HL-60 (cell line): Measurements from ENCODE around the gene SBF1.

Experiments used
- DNase-seq, 2 experiments: peaks; one replicate each; pipeline ENCODE4 v3.0.0-alpha.2; 2010 to 2020; ENCODE audit warnings: low read depth in 1 of 2, low spot score in 1 of 2
- H3K27ac ChIP-seq: fragments of 250-450 bp; sonication (Bioruptor Pico); replicated peaks from 2 replicates; pipeline ENCODE4 v1.5.1; 2020; ENCODE audit warnings: mild to moderate bottlenecking, moderate library complexity
- H3K27me3 ChIP-seq: fragments of 250-450 bp; sonication (Bioruptor Pico); 2 replicates; pipeline ENCODE4 v1.5.1; 2021; ENCODE audit warnings: mild to moderate bottlenecking, moderate library complexity; ENCODE audit not compliant: insufficient read depth, poor library complexity, severe bottlenecking
- H3K4me3 ChIP-seq: replicated peaks from 2 replicates; pipeline ENCODE4 v1.5.1; 2011; ENCODE audit warnings: mild to moderate bottlenecking, control low read depth, low read length; ENCODE audit not compliant: insufficient read depth
- GABPA ChIP-seq: IDR thresholded peaks from 2 replicates; pipeline ENCODE4 v1.6.1; 2012; ENCODE audit warnings: low read depth
- POLR2AphosphoS5 ChIP-seq: IDR thresholded peaks from 2 replicates; pipeline ENCODE4 v1.6.1; 2012; ENCODE audit warnings: low read depth
- SPI1 ChIP-seq: IDR thresholded peaks from 2 replicates; pipeline ENCODE4 v1.6.1; 2012; ENCODE audit warnings: low read depth, mild to moderate bottlenecking, borderline replicate concordance
- TF ChIP-seq, protein P1 (sequence below): IDR thresholded peaks from one replicate; pipeline ENCODE4 v1.5.1; 2011; ENCODE audit warnings: low read length, control low read depth, inconsistent platforms; ENCODE audit not compliant: insufficient read depth
- TF ChIP-seq, protein P2 (sequence below): IDR thresholded peaks from 2 replicates; pipeline ENCODE4 v1.6.1; 2012; ENCODE audit warnings: low read depth; ENCODE audit not compliant: insufficient replicate concordance

SBF1 gene

DNA sequence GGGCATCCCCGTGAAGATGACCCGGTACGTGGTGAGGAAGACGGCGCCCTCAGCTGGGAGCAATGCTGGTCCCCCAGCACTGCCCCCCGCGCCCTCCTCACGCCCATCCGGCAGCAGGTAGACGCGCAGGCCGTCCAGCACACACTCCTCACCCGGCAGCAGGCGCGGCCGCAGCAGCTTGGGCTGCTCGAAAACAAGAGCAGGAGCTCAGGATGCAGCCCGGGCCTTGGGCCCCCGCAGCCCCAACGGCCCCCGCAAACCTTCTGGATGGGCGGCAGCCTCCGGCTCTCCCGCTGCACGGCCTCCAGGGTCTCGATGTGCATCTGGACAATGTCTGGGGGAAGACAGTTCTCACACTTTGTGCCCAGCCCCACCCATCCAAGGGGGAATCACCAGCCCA, 13.3 kb downstream of the SBF1 start:
- Histone ChIP-seq H3K4me3 (no peak overlapping the region), H3K27ac (no peak overlapping the region), H3K27me3 (no peaks in the 10 kb centered on the region)
- TF ChIP-seq, protein P1, sequence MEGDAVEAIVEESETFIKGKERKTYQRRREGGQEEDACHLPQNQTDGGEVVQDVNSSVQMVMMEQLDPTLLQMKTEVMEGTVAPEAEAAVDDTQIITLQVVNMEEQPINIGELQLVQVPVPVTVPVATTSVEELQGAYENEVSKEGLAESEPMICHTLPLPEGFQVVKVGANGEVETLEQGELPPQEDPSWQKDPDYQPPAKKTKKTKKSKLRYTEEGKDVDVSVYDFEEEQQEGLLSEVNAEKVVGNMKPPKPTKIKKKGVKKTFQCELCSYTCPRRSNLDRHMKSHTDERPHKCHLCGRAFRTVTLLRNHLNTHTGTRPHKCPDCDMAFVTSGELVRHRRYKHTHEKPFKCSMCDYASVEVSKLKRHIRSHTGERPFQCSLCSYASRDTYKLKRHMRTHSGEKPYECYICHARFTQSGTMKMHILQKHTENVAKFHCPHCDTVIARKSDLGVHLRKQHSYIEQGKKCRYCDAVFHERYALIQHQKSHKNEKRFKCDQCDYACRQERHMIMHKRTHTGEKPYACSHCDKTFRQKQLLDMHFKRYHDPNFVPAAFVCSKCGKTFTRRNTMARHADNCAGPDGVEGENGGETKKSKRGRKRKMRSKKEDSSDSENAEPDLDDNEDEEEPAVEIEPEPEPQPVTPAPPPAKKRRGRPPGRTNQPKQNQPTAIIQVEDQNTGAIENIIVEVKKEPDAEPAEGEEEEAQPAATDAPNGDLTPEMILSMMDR = no peak
- DNase-seq = no peak

DNA sequence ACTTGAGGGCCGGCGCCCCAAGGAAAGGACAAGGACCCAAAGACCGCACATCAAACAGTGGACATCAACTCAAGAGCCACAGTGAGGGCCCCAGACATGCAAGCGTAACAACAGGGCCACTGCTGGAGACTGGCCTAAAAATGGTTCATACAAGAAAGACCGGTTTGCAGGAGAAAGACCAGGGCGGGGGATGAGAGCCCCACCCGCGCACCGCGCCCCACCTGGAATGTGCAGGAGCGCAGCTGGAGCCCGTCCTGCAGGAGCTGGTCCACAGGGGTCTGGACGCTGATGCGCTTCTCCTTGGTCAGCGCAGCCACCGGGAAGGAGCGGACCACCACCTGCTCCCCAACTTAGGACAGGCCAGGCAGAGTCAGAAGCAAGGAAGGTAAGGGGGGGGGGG, 13.9 kb downstream of the SBF1 start:
- TF ChIP-seq POLR2AphosphoS5 = no peak
- TF ChIP-seq, protein P2, sequence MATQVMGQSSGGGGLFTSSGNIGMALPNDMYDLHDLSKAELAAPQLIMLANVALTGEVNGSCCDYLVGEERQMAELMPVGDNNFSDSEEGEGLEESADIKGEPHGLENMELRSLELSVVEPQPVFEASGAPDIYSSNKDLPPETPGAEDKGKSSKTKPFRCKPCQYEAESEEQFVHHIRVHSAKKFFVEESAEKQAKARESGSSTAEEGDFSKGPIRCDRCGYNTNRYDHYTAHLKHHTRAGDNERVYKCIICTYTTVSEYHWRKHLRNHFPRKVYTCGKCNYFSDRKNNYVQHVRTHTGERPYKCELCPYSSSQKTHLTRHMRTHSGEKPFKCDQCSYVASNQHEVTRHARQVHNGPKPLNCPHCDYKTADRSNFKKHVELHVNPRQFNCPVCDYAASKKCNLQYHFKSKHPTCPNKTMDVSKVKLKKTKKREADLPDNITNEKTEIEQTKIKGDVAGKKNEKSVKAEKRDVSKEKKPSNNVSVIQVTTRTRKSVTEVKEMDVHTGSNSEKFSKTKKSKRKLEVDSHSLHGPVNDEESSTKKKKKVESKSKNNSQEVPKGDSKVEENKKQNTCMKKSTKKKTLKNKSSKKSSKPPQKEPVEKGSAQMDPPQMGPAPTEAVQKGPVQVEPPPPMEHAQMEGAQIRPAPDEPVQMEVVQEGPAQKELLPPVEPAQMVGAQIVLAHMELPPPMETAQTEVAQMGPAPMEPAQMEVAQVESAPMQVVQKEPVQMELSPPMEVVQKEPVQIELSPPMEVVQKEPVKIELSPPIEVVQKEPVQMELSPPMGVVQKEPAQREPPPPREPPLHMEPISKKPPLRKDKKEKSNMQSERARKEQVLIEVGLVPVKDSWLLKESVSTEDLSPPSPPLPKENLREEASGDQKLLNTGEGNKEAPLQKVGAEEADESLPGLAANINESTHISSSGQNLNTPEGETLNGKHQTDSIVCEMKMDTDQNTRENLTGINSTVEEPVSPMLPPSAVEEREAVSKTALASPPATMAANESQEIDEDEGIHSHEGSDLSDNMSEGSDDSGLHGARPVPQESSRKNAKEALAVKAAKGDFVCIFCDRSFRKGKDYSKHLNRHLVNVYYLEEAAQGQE = no peak
- TF ChIP-seq SPI1 = no peak
- TF ChIP-seq GABPA = no peak
- TF ChIP-seq, protein P1 = no peak
- Histone ChIP-seq H3K4me3 (no peak overlapping the region), H3K27ac (no peak overlapping the region), H3K27me3 (no peaks in the 10 kb centered on the region)
- no peak for DNase-seq

DNA sequence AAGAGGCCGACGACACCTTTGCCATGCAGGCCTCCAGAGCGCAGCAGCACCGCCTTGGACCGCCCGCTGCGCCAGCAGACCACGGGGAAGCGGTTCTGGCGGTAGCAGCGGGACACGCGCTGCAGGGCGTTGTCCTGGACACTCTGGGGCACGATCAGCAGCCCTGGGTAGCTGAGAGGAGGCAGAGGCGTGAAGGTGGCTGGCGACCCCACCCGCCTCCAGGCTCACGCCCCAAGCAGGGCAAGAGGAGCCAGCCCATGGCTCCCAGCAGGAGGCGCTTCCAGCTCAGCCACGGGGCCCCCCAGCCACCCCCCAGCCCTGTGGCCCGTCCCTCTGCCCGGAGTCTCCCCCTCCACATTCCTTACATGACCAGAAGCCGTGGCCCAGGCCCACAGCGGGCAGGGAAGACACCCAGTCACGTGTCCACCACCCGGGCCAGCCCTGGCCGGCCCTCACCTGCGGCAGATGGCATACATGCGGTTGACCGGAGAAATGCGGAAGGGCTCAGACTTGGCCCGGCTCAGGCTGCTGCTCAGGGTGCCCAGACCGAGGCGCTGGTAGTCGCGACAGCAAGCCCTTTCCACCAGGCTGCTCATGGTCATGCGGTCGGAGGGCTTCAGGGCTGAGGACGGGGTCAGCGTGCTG, 15.2 kb downstream of the SBF1 start:
- no peak for DNase-seq
- Histone ChIP-seq H3K4me3 (no peak overlapping the region), H3K27me3 (no peaks in the 10 kb centered on the region), H3K27ac (no peak overlapping the region)
- no peak for TF ChIP-seq POLR2AphosphoS5
- TF ChIP-seq GABPA = no peak
- TF ChIP-seq, protein P2 = no peak
- TF ChIP-seq SPI1 = no peak
- TF ChIP-seq, protein P1 = no peak

DNA sequence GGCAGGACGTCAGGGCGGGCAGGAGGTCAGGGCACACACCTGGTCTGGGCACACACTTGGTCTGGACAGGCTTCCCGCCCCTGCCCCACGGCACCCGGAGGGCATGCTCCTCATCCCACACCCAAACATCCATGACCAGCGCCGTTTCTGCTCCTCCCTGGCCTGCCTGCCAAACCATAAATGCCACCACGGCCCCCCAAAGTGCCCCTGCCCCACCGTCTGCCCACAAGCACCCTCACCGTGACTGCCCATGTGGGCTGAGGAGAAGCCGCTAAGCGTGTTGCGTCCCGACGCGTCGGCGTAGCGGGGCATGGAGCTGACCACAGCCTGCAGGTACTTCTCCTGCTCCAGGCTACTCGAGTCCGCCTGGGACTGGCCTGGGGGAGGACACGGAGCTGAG, 15.8 kb downstream of the SBF1 start:
- no peak for DNase-seq
- H3K27ac ChIP-seq = no peak overlapping the region
- no peak for TF ChIP-seq POLR2AphosphoS5
- TF ChIP-seq, protein P2 = no peak
- TF ChIP-seq SPI1 = no peak
- H3K27me3 ChIP-seq = no peaks in the 10 kb centered on the region
- no peak overlapping the region for H3K4me3 ChIP-seq
